HepG2 (cell line): ENCODE measurements around the gene DUSP2. TPM values are rescaled to one million over a fixed set of nuclear protein-coding genes. Genes with fewer than 3 reads are reported as not detected.

Experiments
- ATAC-seq: fragments of 200-7000 bp; cut with Tn5 transposase; 3 replicates; pipeline ENCODE4 v1.9.1; 2020; ENCODE audit warnings: mild to moderate bottlenecking, moderate library complexity
- BruUV-seq: library from RNA; stranded (reverse); fragments of 400-500 nt; replicated peaks from 2 replicates; lab custom pipeline; 2021; lab: Mats Ljungman, UMichigan
- CTCF ChIA-PET: fragments of 300-600 bp; formaldehyde crosslinking; extraction: SDS; loops from one replicate; lab custom pipeline; 2021; ENCODE audit warnings: low total read pairs, inconsistent platforms, low intra/inter-chr PET ratio; lab: Yijun Ruan, JAX
- POLR2A ChIA-PET: fragments of 350-600 bp; sonication (Branson Sonifier 250); formaldehyde crosslinking; loops from one replicate; lab custom pipeline; 2020; ENCODE audit warnings: antibody characterized with exemption, inconsistent platforms; lab: Yijun Ruan, JAX
- DNase-seq: peaks from one replicate; pipeline ENCODE4 v3.0.0-alpha.2; 2015; ENCODE audit warnings: low spot score
- FAIRE-seq: peaks from 3 replicates; lab custom pipeline; 2011; peaks lifted over from hg19 to GRCh38; lab: Jason Lieb, UNC
- H2AFZ ChIP-seq: one replicate; pipeline ENCODE4 v1.6.1; 2011; ENCODE audit warnings: low read length, inconsistent platforms
- H3K27ac ChIP-seq: fragments of 300-600 bp; 3 replicates; pipeline ENCODE4 v1.8.0; 2011; ENCODE audit warnings: mixed run types, mild to moderate bottlenecking, mixed read lengths, low read length, inconsistent platforms; ENCODE audit not compliant: insufficient read depth; ENCODE audit errors: extremely low read length
- H3K27me3 ChIP-seq, 2 experiments: fragments of 200-600 bp in 1 of 2; 2 replicates in 1 of 2; 3 replicates in 1 of 2; pipeline versions ENCODE4 v1.6.0 to v1.8.0; 2011; ENCODE audit warnings: low read length in 2 of 2, mild to moderate bottlenecking in 2 of 2, moderate library complexity in 2 of 2, inconsistent platforms in 1 of 2; ENCODE audit not compliant: insufficient read depth in 2 of 2, control insufficient read depth in 1 of 2
- H3K36me3 ChIP-seq, 2 experiments: fragments of 200-600 bp in 1 of 2; replicated peaks in 1 of 2; 2 replicates in 1 of 2; 3 replicates in 1 of 2; pipeline versions ENCODE4 v1.5.1 to v1.8.0; 2011; ENCODE audit warnings: low read length in 2 of 2, inconsistent platforms in 1 of 2; ENCODE audit not compliant: insufficient read depth in 2 of 2, control insufficient read depth in 1 of 2
- H3K4me1 ChIP-seq: 2 replicates; pipeline ENCODE4 v1.5.1; 2012; ENCODE audit warnings: low read length, inconsistent platforms; ENCODE audit not compliant: insufficient read depth
- H3K4me2 ChIP-seq: 2 replicates; pipeline ENCODE4 v1.6.0; 2011; ENCODE audit warnings: low read depth, low read length, inconsistent platforms
- H3K4me3 ChIP-seq, 3 experiments: fragments of 200-600 bp in 1 of 3; sonication (generic), shearing (Covaris generic) in 1 of 3; replicated peaks in 1 of 3; 2 replicates each; pipeline ENCODE4 v1.5.1; 2011 to 2016; ENCODE audit warnings: low read length in 3 of 3, inconsistent platforms in 2 of 3, low read depth in 2 of 3, mild to moderate bottlenecking in 2 of 3, control low read depth in 1 of 3, mixed read lengths in 1 of 3; ENCODE audit not compliant: insufficient read depth in 1 of 3
- H3K79me2 ChIP-seq: one replicate; pipeline ENCODE4 v1.6.1; 2011; ENCODE audit warnings: low read length, inconsistent platforms; ENCODE audit not compliant: insufficient read depth
- H3K9ac ChIP-seq: 2 replicates; pipeline ENCODE4 v1.6.0; 2011; ENCODE audit warnings: mild to moderate bottlenecking, low read depth, low read length, inconsistent platforms; ENCODE audit not compliant: insufficient read depth
- H3K9me3 ChIP-seq: 2 replicates; pipeline ENCODE4 v1.5.1; 2012; ENCODE audit warnings: mild to moderate bottlenecking, low read length
- H4K20me1 ChIP-seq: 2 replicates; pipeline ENCODE4 v1.6.0; 2011; ENCODE audit warnings: inconsistent platforms, mild to moderate bottlenecking, low read length, moderate library complexity; ENCODE audit not compliant: insufficient read depth
- ARNT2 ChIP-seq: sonication (generic); formaldehyde crosslinking; IDR thresholded peaks from 2 replicates; pipeline ENCODE4 v1.8.0; 2022; ENCODE audit warnings: mild to moderate bottlenecking, low read depth, missing genetic modification reagents, moderate library complexity
- HNRNPL ChIP-seq: fragments of 200-400 bp; formaldehyde crosslinking; IDR thresholded peaks from 2 replicates; pipeline ENCODE4 v1.6.1; 2017; ENCODE audit warnings: mild to moderate bottlenecking, low read depth, low read length
- IRF9 ChIP-seq: sonication (generic); formaldehyde crosslinking; IDR thresholded peaks from 2 replicates; pipeline ENCODE4 v1.8.0; 2022; ENCODE audit warnings: missing genetic modification reagents, mild to moderate bottlenecking, borderline replicate concordance
- MAFK ChIP-seq, 2 experiments: IDR thresholded peaks in 1 of 2; conservative IDR thresholded peaks in 1 of 2; 2 replicates each; pipeline ENCODE4 v1.6.1; 2011; ENCODE audit warnings: improper control_type of control experiment in 2 of 2, low read length in 2 of 2
- MTF2 ChIP-seq: sonication (generic); formaldehyde crosslinking; IDR thresholded peaks from 2 replicates; pipeline ENCODE4 v1.5.0; 2020; ENCODE audit warnings: missing genetic modification reagents, borderline replicate concordance
- SATB2 ChIP-seq: sonication (generic); formaldehyde crosslinking; IDR thresholded peaks from 2 replicates; pipeline ENCODE4 v1.5.0; 2020; ENCODE audit warnings: missing genetic modification reagents
- ZBTB8A ChIP-seq: sonication (generic); formaldehyde crosslinking; IDR thresholded peaks from 2 replicates; pipeline ENCODE4 v1.4.0; 2020; ENCODE audit warnings: mild to moderate bottlenecking, low read depth, missing genetic modification reagents, borderline replicate concordance
- ZFP62 ChIP-seq: sonication (generic); formaldehyde crosslinking; IDR thresholded peaks from 2 replicates; pipeline ENCODE4 v1.4.0; 2020; ENCODE audit warnings: missing genetic modification reagents
- ZNF124 ChIP-seq: sonication (generic); formaldehyde crosslinking; IDR thresholded peaks from 2 replicates; pipeline ENCODE4 v1.4.0; 2020; ENCODE audit warnings: missing genetic modification reagents
- ZNF784 ChIP-seq: sonication (generic); formaldehyde crosslinking; IDR thresholded peaks from 2 replicates; pipeline ENCODE4 v1.5.1; 2020; ENCODE audit warnings: missing genetic modification reagents, mild to moderate bottlenecking, borderline replicate concordance
- WGBS: methylation state at CpG from one replicate; pipeline ENCODE4 v1.1.6; 2017; ENCODE audit warnings: low lambda C conversion rate; 5-methylcytosine and 5-hydroxymethylcytosine counted together
- in situ Hi-C: cut with HindIII; loops from 2 replicates; pipeline ENCODE4 v1.10.0; 2017; ENCODE audit warnings: low pct_unique_long_range_greater_than_20kb; ENCODE audit not compliant: extremely low pct_ligation_motif_present
- intact Hi-C: fragments of 100-400 bp; cut with micrococcal nuclease; formaldehyde crosslinking; loops from one replicate; pipeline ENCODE4 v1.10.0; 2022; ENCODE audit not compliant: unreplicated experiment
- polyA plus RNA-seq, 8 experiments: library from polyadenylated mRNA; depleted of rRNA in 3 of 8; stranded (reverse) in 7 of 8; unstranded in 1 of 8; fragments of >200 nt; fragmentation: Illumina TruSeq in 4 of 8; extraction: Trizol in 4 of 8; gene quantifications; 2 replicates each; pipeline versions ENCODE4 v1.2.1 to v1.2.3, GENCODE V29; 2011 to 2016; ENCODE audit warnings: low read depth in 4 of 8, missing spikeins in 1 of 8, mixed read lengths in 1 of 8; ENCODE audit not compliant: insufficient read depth in 1 of 8
- total RNA-seq, 5 experiments: library from RNA; depleted of rRNA; stranded (reverse); fragments of >200 nt; fragmentation: Illumina TruSeq; extraction: Trizol; gene quantifications; 2 replicates each; pipeline ENCODE4 v1.2.3, GENCODE V29; 2016; ENCODE audit warnings: low read depth in 1 of 5

Gene DUSP2
- total and polyA plus RNA-seq, 2 of the 13 experiments (the other 11 are each of a cell fraction or from before 2014, with no cell fraction given) = not detected

GRCh38 chr2:96111257-96111640, 34.0 kb downstream of the DUSP2 start (continued):
- TF ChIP-seq ZBTB8A (CRISPR knock-in tag) (no peak), ZFP62 (CRISPR knock-in tag) (no peak), ARNT2 (no peak), ZNF784 (CRISPR knock-in tag) (no peak), MAFK (conservative IDR thresholded peaks at IDR 0.05 in 1 of 2, IDR thresholded peaks at IDR 0.05 in 1 of 2; ENCODE audit: low read length in 2 of 2) (no peak)

- TF ChIP-seq HNRNPL (no peak), ZNF124 (CRISPR knock-in tag) (no peak), MTF2 (CRISPR knock-in tag) (no peak), IRF9 (CRISPR knock-in tag) (no peak), SATB2 (no peak)
- TF ChIP-seq, all 625 proteins: peak for 0
- Histone ChIP-seq H3K9me3 (no peaks in the 10 kb centered on the region), H3K36me3 (no peaks in the 10 kb centered on the region), H3K27ac (no peak overlapping the region), H3K4me3 (no peak overlapping the region), H3K4me1 (peaks cover 30% of the 10 kb centered on the region), H2AFZ (no peak overlapping the region), H3K79me2 (no peaks in the 10 kb centered on the region), H3K27me3 (peaks cover 2 to 17% of the 10 kb centered on the region in 2 experiments; a peak in 3 of 5 replicates), H3K9ac (no peak overlapping the region), H4K20me1 (no peaks in the 10 kb centered on the region), H3K4me2 (no peak overlapping the region)
- ChIA-PET CTCF (no interaction called here), POLR2A (no interaction called here)
- no peak for ATAC-seq
- no peak for DNase-seq
- WGBS = 50% methylated on average over 13 of the region's 13 CpGs
- in situ Hi-C loops (loop anchor here (25.0 kb wide), 2 partner anchors 98 to 273 kb away; no protein-coding TSS in a partner anchor), intact Hi-C loops (loop anchor here (10.0 kb wide), 2 partner anchors 46 to 86 kb away; no protein-coding TSS in a partner anchor)
- FAIRE-seq = no peak
- no TSS peak for BruUV-seq
Measured at GRCh38 chr2:96110621-96111256, 34.5 kb downstream of the DUSP2 start.
